ENCODE measurements around the gene HNRNPAB.
"Not testable (repeated sequence)": the region's sequence is repeated elsewhere in the genome, so short reads cannot be mapped to it uniquely, and the experiment has no call there.

HNRNPAB gene

GRCh38 chr5:178198151-178198550, 6.2 kb upstream of the HNRNPAB start:
- not testable (repeated sequence) for DNase-seq

- no peak for DNase-seq
Measured at GRCh38 chr5:178198706-178199105, 5.6 kb upstream of the HNRNPAB start.

GRCh38 chr5:178199581-178200434, 4.5 kb upstream of the HNRNPAB start:
- DNase-seq: no peak

- DNase-seq: no peak
Measured at GRCh38 chr5:178201221-178201926, 3.0 kb upstream of the HNRNPAB start.

- no peak for DNase-seq
Measured at GRCh38 chr5:178201927-178202235, 2.5 kb upstream of the HNRNPAB start.

GRCh38 chr5:178202541-178202940, 1.8 kb upstream of the HNRNPAB start:
- DNase-seq: no peak

- no peak for DNase-seq
Measured at GRCh38 chr5:178203670-178204181, 607 bp upstream of the HNRNPAB start.

GRCh38 chr5:178204935-178205748, 809 bp downstream of the HNRNPAB start:
- peak; percentile 86 for DNase-seq

GRCh38 chr5:178205749-178206047, 1.4 kb downstream of the HNRNPAB start:
- DNase-seq: no peak

- no peak for DNase-seq
Measured at GRCh38 chr5:178206166-178207101, 2.1 kb downstream of the HNRNPAB start.

GRCh38 chr5:178207183-178207916, 3.0 kb downstream of the HNRNPAB start:
- no peak for DNase-seq

- DNase-seq: no peak
Measured at GRCh38 chr5:178207917-178208280, 3.6 kb downstream of the HNRNPAB start.

- no peak for DNase-seq
Measured at GRCh38 chr5:178208540-178209227, 4.4 kb downstream of the HNRNPAB start.

- no peak for DNase-seq
Measured at GRCh38 chr5:178209334-178210072, 5.2 kb downstream of the HNRNPAB start.

- DNase-seq: no peak
Measured at GRCh38 chr5:178210073-178210535, 5.8 kb downstream of the HNRNPAB start.

GRCh38 chr5:178210686-178211085, 6.4 kb downstream of the HNRNPAB start:
- DNase-seq: no peak

GRCh38 chr5:178211095-178212048, 7.0 kb downstream of the HNRNPAB start:
- no peak for DNase-seq

- no peak for DNase-seq
Measured at GRCh38 chr5:178212241-178213002, 8.1 kb downstream of the HNRNPAB start.
